HepG2 (cell line): ENCODE data around the gene GPER1. TPM values are rescaled to one million over a fixed set of nuclear protein-coding genes. Genes with fewer than 3 reads are reported as not detected.

Experiments used
- CBX1 ChIP-seq: IDR thresholded peaks from one replicate; pipeline ENCODE4 v1.6.1; 2016; ENCODE audit warnings: antibody characterized with exemption, low read depth
- HNF4G ChIP-seq, 2 experiments: sonication (generic) in 1 of 2; formaldehyde crosslinking in 1 of 2; IDR thresholded peaks; 2 replicates each; pipeline versions ENCODE4 v1.4.0 to v1.6.1; 2011 to 2020; ENCODE audit warnings: borderline replicate concordance in 2 of 2, low read depth in 2 of 2, mild to moderate bottlenecking in 2 of 2, low read length in 1 of 2, missing genetic modification reagents in 1 of 2, moderate library complexity in 1 of 2
- HNRNPH1 ChIP-seq: fragments of 200-400 bp; formaldehyde crosslinking; optimal IDR thresholded peaks from 2 replicates; pipeline ENCODE3; 2017; ENCODE audit warnings: mild to moderate bottlenecking, low read depth, low read length
- HNRNPL ChIP-seq: fragments of 200-400 bp; formaldehyde crosslinking; IDR thresholded peaks from 2 replicates; pipeline ENCODE4 v1.6.1; 2017; ENCODE audit warnings: mild to moderate bottlenecking, low read depth, low read length
- HNRNPUL1 ChIP-seq: fragments of 200-400 bp; formaldehyde crosslinking; IDR thresholded peaks from 2 replicates; pipeline ENCODE4 v1.6.1; 2017; ENCODE audit warnings: low read depth, mild to moderate bottlenecking, low read length, moderate library complexity
- ISX ChIP-seq: sonication (generic); formaldehyde crosslinking; conservative IDR thresholded peaks from 2 replicates; pipeline ENCODE4 v1.5.0; 2020; ENCODE audit warnings: missing genetic modification reagents
- JARID2 ChIP-seq: sonication (generic); formaldehyde crosslinking; IDR thresholded peaks from 2 replicates; pipeline ENCODE4 v1.8.1; 2023; ENCODE audit warnings: missing genetic modification reagents, inconsistent platforms; ENCODE audit not compliant: insufficient replicate concordance
- NONO ChIP-seq, 2 experiments: fragments of 450-650 bp in 1 of 2; sonication (generic) in 1 of 2; formaldehyde crosslinking in 1 of 2; IDR thresholded peaks in 1 of 2; conservative IDR thresholded peaks in 1 of 2; 2 replicates each; pipeline versions ENCODE4 v1.6.1 to v1.8.0; 2017 to 2022; ENCODE audit warnings: mild to moderate bottlenecking in 1 of 2, missing genetic modification reagents in 1 of 2, moderate library complexity in 1 of 2
- NR3C1 ChIP-seq: sonication (generic); formaldehyde crosslinking; IDR thresholded peaks from 2 replicates; pipeline ENCODE4 v1.4.0; 2020; ENCODE audit warnings: missing genetic modification reagents
- PHF21A ChIP-seq: sonication (generic); formaldehyde crosslinking; IDR thresholded peaks from 2 replicates; pipeline ENCODE4 v1.5.0; 2020; ENCODE audit warnings: mild to moderate bottlenecking, missing genetic modification reagents
- STAG1 ChIP-seq: sonication (generic); formaldehyde crosslinking; IDR thresholded peaks from 2 replicates; pipeline ENCODE4 v1.4.0; 2020; ENCODE audit warnings: missing genetic modification reagents
- TAF15 ChIP-seq: fragments of 200-400 bp; formaldehyde crosslinking; IDR thresholded peaks from one replicate; pipeline ENCODE4 v1.6.1; 2018; ENCODE audit warnings: mild to moderate bottlenecking, low read depth, low read length; ENCODE audit not compliant: poor library complexity, severe bottlenecking
- WIZ ChIP-seq: sonication (generic); formaldehyde crosslinking; IDR thresholded peaks from 2 replicates; pipeline ENCODE4 v1.5.1; 2020; ENCODE audit warnings: mild to moderate bottlenecking, missing genetic modification reagents
- ZNF543 ChIP-seq: sonication (generic); formaldehyde crosslinking; IDR thresholded peaks from 2 replicates; pipeline ENCODE4 v1.4.0; 2020; ENCODE audit warnings: mild to moderate bottlenecking, missing genetic modification reagents
- ZNF547 ChIP-seq: sonication (generic); formaldehyde crosslinking; IDR thresholded peaks from 2 replicates; pipeline ENCODE4 v1.5.1; 2020; ENCODE audit warnings: mild to moderate bottlenecking, missing genetic modification reagents
- ZNF558 ChIP-seq: sonication (generic); formaldehyde crosslinking; IDR thresholded peaks from 2 replicates; pipeline ENCODE4 v1.9.0; 2022; ENCODE audit warnings: mild to moderate bottlenecking, missing genetic modification reagents, borderline replicate concordance
- ZNF605 ChIP-seq: sonication (generic); formaldehyde crosslinking; IDR thresholded peaks from 2 replicates; pipeline ENCODE4 v1.8.0; 2022; ENCODE audit warnings: mild to moderate bottlenecking, missing genetic modification reagents
- ZNF713 ChIP-seq: sonication (generic); formaldehyde crosslinking; IDR thresholded peaks from 2 replicates; pipeline ENCODE4 v1.4.0; 2020; ENCODE audit warnings: mild to moderate bottlenecking, missing genetic modification reagents
- polyA plus RNA-seq, 8 experiments: library from polyadenylated mRNA; depleted of rRNA in 3 of 8; stranded (reverse) in 7 of 8; unstranded in 1 of 8; fragments of >200 nt; fragmentation: Illumina TruSeq in 4 of 8; extraction: Trizol in 4 of 8; gene quantifications; 2 replicates each; pipeline versions ENCODE4 v1.2.1 to v1.2.3, GENCODE V29; 2011 to 2016; ENCODE audit warnings: low read depth in 4 of 8, missing spikeins in 1 of 8, mixed read lengths in 1 of 8; ENCODE audit not compliant: insufficient read depth in 1 of 8
- total RNA-seq, 5 experiments: library from RNA; depleted of rRNA; stranded (reverse); fragments of >200 nt; fragmentation: Illumina TruSeq; extraction: Trizol; gene quantifications; 2 replicates each; pipeline ENCODE4 v1.2.3, GENCODE V29; 2016; ENCODE audit warnings: low read depth in 1 of 5
- TF ChIP-seq, protein P1 (sequence below): sonication (generic); formaldehyde crosslinking; IDR thresholded peaks from 2 replicates; pipeline ENCODE4 v1.8.1; 2022; ENCODE audit warnings: low read depth, mild to moderate bottlenecking, missing genetic modification reagents
- TF ChIP-seq, protein P2 (sequence below): IDR thresholded peaks from 2 replicates; pipeline ENCODE4 v1.6.1; 2018; ENCODE audit warnings: missing genetic modification reagents, mild to moderate bottlenecking, missing compliant biosample characterization
- TF ChIP-seq, protein P3 (sequence below): sonication (generic); formaldehyde crosslinking; IDR thresholded peaks from 2 replicates; pipeline ENCODE4 v1.4.0; 2020; ENCODE audit warnings: missing genetic modification reagents
- TF ChIP-seq, protein P4 (sequence below): sonication (generic); formaldehyde crosslinking; IDR thresholded peaks from 2 replicates; pipeline ENCODE4 v1.4.0; 2020; ENCODE audit warnings: mild to moderate bottlenecking, missing genetic modification reagents

Gene GPER1
- total and polyA plus RNA-seq, 2 of the 13 experiments (the other 11 are each of a cell fraction or from before 2014, with no cell fraction given) = 12.7 to 19.7 TPM

DNA sequence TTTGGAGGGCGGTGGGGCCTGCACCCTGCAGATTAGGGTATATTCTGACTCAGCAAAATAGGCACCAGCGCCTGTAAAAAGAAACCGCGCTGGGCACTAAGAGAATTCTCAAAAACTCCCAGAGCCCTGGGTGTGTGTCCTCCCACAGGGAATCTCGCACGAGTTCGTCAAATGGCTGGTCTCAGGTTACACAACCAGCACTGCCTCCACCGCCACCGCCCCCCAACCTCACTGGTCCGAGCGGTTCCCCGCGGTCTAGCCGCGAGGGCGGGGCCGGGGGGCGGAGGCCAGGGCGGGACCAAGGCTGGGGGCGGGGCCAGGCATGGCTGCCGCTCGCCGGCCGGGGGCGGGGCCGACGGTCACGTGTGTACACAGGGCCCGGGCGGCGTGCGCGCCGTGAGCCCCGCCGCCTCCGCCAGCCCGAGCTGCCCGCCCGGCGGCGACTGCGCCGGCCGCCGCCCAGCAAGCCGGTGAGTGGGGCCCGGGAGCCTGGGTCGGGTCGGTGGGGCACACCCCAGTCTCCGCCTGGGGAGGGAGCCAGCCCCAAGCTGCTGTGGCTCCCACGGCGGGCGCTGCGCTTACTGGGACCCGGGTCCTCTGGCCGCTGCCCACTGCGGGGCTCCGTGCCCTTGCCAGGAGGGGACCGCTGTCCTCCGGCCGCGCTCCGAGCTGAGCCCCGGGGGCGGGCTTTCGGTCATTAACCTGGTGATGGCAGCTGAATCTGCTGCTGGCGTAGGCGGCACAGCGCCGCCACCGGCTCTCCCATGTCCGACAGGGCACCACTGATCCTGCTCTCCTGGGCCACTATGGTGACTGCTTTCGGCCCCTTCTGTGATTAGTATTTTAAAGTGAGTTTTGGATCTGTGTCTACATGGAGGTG is 43.5 kb upstream of the GPER1 start, which contains the start of gene GPR146 (continued):
- TF ChIP-seq ISX (CRISPR knock-in tag) = no peak
- TF ChIP-seq ZNF547 (CRISPR knock-in tag) = no peak; the same call in 1 of the 2 replicates
- TF ChIP-seq ZNF543 (CRISPR knock-in tag) = no peak
- TF ChIP-seq, protein P1, sequence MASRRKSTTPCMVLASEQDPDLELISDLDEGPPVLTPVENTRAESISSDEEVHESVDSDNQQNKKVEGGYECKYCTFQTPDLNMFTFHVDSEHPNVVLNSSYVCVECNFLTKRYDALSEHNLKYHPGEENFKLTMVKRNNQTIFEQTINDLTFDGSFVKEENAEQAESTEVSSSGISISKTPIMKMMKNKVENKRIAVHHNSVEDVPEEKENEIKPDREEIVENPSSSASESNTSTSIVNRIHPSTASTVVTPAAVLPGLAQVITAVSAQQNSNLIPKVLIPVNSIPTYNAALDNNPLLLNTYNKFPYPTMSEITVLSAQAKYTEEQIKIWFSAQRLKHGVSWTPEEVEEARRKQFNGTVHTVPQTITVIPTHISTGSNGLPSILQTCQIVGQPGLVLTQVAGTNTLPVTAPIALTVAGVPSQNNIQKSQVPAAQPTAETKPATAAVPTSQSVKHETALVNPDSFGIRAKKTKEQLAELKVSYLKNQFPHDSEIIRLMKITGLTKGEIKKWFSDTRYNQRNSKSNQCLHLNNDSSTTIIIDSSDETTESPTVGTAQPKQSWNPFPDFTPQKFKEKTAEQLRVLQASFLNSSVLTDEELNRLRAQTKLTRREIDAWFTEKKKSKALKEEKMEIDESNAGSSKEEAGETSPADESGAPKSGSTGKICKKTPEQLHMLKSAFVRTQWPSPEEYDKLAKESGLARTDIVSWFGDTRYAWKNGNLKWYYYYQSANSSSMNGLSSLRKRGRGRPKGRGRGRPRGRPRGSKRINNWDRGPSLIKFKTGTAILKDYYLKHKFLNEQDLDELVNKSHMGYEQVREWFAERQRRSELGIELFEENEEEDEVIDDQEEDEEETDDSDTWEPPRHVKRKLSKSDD (CRISPR knock-in tag) = no peak
- TF ChIP-seq STAG1 = peak; percentile 41
- TF ChIP-seq ZNF558 (CRISPR knock-in tag) = 0 out of 2 replicates have a peak, but pooled peaks have one; percentile 19
- TF ChIP-seq HNRNPUL1 = no peak
- no peak for TF ChIP-seq ZNF713 (CRISPR knock-in tag)
- no peak; the same call in 1 of the 2 replicates for TF ChIP-seq PHF21A (CRISPR knock-in tag)
- no peak for TF ChIP-seq HNRNPL
- no peak for TF ChIP-seq NR3C1 (CRISPR knock-in tag)
- TF ChIP-seq TAF15 = no peak
- TF ChIP-seq, protein P2, sequence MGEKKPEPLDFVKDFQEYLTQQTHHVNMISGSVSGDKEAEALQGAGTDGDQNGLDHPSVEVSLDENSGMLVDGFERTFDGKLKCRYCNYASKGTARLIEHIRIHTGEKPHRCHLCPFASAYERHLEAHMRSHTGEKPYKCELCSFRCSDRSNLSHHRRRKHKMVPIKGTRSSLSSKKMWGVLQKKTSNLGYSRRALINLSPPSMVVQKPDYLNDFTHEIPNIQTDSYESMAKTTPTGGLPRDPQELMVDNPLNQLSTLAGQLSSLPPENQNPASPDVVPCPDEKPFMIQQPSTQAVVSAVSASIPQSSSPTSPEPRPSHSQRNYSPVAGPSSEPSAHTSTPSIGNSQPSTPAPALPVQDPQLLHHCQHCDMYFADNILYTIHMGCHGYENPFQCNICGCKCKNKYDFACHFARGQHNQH = no peak
- TF ChIP-seq CBX1 = no peak
- TF ChIP-seq ZNF605 (CRISPR knock-in tag) = no peak; the same call in 1 of the 2 replicates
- no peak for TF ChIP-seq HNF4G (IDR thresholded peaks at IDR 0.05; ENCODE audit: borderline replicate concordance, low read depth, low read length)
- no peak for TF ChIP-seq HNF4G (CRISPR knock-in tag; IDR thresholded peaks at IDR 0.05; ENCODE audit: borderline replicate concordance, low read depth)
- TF ChIP-seq, protein P3, sequence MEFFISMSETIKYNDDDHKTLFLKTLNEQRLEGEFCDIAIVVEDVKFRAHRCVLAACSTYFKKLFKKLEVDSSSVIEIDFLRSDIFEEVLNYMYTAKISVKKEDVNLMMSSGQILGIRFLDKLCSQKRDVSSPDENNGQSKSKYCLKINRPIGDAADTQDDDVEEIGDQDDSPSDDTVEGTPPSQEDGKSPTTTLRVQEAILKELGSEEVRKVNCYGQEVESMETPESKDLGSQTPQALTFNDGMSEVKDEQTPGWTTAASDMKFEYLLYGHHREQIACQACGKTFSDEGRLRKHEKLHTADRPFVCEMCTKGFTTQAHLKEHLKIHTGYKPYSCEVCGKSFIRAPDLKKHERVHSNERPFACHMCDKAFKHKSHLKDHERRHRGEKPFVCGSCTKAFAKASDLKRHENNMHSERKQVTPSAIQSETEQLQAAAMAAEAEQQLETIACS = no peak
- no peak for TF ChIP-seq HNRNPH1
- no peak for TF ChIP-seq NONO (IDR thresholded peaks at IDR 0.05)
- TF ChIP-seq NONO (CRISPR knock-in tag; conservative IDR thresholded peaks at IDR 0.05) = peak; percentile 84
- no peak for TF ChIP-seq WIZ
- TF ChIP-seq JARID2 (CRISPR knock-in tag) = no peak
- TF ChIP-seq, protein P4, sequence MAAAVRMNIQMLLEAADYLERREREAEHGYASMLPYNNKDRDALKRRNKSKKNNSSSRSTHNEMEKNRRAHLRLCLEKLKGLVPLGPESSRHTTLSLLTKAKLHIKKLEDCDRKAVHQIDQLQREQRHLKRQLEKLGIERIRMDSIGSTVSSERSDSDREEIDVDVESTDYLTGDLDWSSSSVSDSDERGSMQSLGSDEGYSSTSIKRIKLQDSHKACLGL (CRISPR knock-in tag) = no peak
